AML-193 (cell line): Measurements from ENCODE around the gene LIPA.
A peak's percentile ranks its signal among the peaks of the same experiment; 100 is the strongest.
"Not testable (repeated sequence)": the region's sequence is repeated elsewhere in the genome, so short reads cannot be mapped to it uniquely, and the experiment has no call there.

Source experiments
- DNase-seq, 2 experiments: peaks; one replicate each; lab custom pipeline; 2025; lab: John Stamatoyannopoulos, UW

Gene LIPA

DNA sequence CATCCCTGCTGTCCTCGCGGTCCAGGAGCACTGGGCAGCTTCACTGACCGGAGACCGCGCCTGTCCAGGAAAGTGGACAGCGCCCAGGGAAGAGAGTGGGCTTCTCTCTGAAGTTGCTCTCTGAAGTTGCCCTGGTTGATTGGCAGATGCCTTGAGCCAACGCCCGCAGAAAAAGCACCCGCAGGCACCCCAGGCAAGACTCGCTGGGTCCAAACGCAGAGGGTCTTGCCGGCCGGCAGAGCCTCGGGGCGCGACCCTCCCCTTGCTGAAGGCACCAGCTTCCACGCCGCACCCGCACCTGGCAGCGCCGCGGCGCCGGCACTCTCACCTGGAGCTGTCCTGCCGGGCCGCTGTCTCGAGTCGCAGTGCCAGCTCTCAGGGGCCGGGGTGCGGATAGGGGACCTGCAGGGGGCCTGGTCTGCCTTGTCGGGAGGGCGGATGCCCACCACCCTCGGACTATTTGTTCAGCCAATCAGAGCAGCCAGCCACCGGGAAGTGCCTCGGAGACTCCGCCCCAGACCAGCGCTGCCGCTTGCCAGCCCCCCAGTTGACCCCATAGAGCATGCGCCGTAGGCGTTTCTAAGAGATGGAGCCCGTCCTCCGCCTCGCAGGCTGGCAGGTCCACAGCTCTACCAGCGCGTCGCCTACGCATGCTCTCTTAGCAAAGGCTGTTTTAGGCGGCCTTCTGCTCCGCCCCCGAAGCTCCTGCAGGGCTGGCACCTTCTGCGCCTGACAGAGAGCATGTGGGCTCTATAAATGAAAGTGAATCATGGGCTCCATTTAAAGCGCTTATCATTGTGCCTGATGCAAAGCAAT lies at the start of gene LIPA:
Gene LIPA (minus strand): TSS at position 367 of the 816 bp plus-strand sequence. CDS start 4,127 bp downstream, outside the sequence.
- DNase-seq = peak; percentile 97 to 98

DNA sequence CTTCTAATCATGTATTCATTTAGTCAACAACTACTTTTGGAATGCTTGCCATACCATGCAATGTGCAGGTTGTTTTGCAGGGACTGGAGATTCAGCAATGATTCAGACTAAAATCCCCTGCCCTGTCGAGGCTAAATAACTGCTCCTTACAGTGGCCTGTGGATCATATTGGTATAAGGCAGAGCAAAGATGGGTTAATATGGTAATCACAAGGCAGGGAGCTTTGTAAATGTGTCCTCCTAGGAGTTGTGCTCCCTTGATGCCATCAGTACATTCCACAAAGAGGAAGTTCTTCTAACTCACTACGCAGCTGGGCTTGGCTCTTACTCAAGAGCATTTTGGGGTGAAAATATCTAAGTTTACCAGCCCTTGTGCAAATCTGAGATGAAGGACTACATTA lies 49.7 kb upstream of the LIPA start:
- DNase-seq = peak; percentile 79 to 82

DNA sequence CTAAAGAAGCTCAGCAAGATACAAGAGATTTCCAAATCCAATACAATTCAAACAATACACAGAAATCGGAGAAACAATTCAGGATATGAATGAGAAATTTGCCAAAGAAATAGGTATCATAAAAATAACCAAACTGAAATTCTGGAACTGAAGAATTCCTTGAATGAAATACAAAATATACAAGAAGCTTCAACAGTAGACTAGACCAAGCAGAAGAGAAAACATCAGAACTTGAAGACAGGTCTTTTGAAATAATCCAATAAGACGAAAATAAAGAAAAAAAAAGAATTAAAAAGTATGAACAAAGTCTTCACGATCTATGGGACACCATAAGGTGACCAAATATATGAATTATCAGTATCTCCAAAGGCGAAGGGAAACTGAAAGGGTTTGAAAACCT lies 47.5 kb upstream of the LIPA start:
- no peak for DNase-seq

GRCh38 chr10:89297791-89298190 lies 46.2 kb upstream of the LIPA start:
- DNase-seq = no peak

DNA sequence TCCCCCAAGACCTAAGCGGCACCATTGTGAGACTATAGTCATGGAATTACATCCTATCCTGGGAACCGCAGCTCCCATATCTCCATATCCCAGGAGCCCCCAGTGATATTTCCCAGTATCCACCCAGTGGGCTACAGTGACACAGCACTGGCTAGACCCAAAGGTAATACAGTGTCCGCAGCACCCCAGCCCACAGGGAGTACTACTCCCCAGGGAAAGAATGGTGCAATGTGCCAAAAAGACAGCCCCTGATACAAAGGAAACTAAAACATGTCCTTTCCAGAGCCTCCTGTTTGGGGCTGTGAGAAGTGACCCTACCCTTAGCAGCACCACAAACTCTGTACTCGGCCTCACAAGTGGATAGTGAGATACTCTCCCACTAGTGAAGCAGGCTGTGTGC lies 45.8 kb upstream of the LIPA start:
- DNase-seq = no peak

DNA sequence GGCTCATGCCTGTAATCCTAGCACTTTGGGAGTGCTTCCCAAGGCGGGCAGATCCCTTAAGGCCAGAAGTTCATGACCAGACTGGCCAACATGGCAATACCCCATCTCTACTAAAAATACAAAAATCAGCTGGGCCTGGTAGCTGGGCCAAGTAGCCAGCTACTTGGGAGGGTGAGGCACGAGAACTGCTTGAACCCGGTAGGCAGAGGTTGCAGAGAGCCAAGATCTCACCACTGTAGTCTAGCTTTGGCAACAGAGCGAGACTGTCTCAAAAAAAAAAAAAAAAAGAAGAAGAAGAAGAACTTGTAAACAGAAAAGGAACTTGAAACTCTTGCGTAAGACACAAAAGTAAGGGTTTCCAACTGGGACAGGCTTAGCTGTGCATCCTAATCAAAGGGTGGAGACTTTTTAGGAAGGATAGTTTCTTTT lies 44.7 kb upstream of the LIPA start:
- peak; percentile 72 to 80 for DNase-seq

DNA sequence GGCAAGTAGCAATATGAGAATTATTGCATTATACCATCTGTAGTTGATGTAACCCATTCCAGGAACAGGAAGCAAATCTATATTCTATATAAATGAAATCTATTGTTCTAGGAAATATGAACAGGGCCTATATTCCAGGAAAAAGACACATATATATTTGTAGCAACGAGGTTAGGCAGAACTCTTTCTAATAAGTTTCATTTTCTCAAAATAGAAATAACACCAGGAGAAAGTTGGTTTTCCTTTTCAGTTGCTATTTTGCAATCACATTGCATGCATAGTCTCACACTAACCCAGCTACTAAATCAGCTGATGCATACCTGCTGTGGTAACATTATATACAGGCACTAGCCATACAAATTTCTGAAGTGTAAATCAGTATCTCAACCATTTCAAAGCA lies 44.0 kb upstream of the LIPA start:
- peak; percentile 76 to 82 for DNase-seq

DNA sequence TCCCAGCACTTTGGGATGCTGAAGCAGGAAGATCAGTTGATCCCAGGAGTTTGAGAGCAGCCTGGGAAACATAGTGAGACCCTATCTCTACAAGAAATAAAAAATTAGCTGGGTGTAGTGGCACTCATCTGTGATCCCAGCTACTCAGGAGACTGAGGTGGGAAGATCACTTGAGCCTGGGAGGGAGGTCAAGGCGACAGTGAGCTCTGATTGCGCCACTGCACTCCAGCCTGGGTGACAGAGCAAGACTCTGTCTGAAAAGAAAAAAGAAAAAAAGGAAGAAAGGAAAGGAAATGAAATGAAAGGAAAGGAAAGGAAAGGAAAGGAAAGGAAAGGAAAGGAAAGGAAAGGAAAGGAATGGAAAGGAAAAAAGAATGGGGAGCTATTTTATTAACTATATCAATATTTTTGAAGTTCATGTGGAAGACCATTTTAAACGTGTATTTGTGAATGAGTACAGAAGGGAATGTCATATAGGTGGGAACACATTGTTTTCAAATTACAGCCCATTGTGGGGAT lies 43.2 kb upstream of the LIPA start:
- DNase-seq = no peak

DNA sequence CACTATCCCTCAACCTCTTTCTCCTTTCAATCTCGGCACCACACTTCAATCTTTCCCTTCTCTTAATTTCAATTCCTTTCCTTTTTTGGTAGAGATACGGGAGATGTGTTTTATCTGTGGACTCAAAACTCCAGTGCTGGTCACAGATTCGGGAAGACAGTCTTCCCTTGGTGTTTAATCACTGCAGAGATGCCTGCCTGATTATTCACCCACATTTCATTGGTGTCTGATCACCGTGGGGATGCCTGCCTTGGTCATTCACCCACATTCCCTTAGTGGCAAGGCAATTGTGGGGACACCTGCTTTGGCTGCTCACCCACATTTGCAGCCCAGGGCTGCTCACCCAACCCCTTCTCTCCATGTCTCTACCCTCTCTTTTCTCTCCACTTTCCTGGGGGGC lies 33.7 kb upstream of the LIPA start:
- not testable (repeated sequence) for DNase-seq

- not testable (repeated sequence) for DNase-seq
These were observed 33.1 kb upstream of the LIPA start for GRCh38 chr10:89284711-89285110.

GRCh38 chr10:89283936-89284475 lies 32.4 kb upstream of the LIPA start:
- DNase-seq = no peak

DNA sequence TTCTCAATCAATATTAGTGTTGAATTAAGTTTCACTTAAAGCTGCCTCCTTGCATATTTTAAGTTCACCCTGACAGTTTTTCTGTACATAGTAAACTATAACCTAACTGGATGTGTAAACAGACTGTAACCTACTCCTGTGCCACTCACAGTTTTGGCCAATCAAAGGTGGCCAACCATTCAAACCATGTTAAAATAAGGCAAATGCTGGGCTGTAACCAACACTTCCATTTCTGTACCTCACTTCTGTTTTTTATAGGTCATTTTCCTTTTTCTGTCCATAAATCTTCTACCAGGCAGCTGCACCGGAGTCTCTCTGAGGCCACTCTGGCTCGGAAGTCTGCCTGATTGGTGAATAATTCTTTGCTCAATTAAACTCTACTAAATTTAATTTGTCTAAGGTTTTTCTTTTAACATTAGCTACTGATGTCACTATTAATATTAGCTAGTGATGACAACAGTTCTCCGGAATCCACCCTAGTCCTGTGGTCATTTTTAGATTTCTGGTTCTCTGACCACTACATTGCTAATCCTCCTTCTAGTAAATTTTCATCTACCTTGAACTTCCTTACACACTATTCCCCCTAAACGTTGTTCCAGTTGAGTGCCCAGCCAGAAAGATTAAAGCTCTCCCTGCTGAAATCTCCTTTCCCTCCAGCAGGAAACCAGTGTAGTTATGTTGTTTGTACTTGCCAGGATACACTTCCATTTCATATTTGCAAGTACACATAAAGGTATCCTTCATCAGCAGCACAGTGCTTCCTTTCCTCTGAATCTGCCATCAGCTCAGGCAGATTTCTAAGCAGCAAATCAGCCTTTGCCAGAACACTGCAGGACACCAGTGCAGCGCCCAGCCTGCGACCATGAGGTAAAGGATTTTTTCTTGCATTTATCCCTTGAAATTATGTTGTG lies 31.7 kb upstream of the LIPA start:
- DNase-seq = no peak

GRCh38 chr10:89281606-89282395 lies 30.2 kb upstream of the LIPA start:
- DNase-seq = no peak

DNA sequence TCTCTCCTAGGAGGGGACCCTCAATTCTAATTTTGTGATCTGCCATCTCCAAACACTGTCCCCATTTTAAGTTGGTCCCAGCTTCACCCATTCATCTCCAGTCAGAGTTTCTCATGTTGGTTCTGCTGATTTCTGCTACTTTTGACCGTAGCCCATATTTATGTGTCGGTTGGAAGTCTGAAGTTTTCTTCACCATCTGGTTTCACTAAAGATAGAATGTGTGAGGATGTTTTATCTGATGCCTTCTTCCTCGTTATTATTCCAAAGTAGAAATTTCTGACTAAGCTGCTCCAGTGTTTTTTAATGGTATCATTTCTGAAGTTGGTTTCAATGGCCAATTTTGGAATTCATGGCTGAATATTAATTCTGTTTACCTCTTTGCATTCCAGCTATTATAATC lies 28.9 kb upstream of the LIPA start:
- no peak for DNase-seq

- no peak for DNase-seq
These were observed 27.9 kb upstream of the LIPA start for GRCh38 chr10:89279421-89279869.

GRCh38 chr10:89278900-89279392 lies 27.4 kb upstream of the LIPA start:
- DNase-seq = no peak

GRCh38 chr10:89278034-89278535 lies 26.5 kb upstream of the LIPA start:
- no peak for DNase-seq

GRCh38 chr10:89275383-89275782 lies 23.8 kb upstream of the LIPA start:
- DNase-seq = no peak

DNA sequence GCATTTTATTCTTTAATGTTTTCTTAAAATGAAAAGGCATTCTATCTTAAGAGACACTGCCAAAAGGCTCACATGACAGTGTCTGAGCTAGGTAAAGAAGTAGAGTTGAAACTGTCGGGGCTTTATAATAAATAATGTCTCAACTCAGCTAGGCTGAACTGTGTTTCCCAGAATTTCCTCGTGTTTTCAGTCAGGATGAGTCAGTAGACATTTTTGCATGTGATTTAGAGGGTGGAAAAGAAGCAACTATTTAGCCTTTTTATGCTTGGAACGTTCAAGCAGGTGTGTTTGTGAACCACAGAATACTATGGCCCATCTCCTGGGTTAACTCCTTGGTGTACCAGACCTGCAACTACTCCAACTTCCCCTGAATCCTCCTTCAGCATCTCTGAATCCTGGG lies 23.4 kb upstream of the LIPA start:
- no peak for DNase-seq

DNA sequence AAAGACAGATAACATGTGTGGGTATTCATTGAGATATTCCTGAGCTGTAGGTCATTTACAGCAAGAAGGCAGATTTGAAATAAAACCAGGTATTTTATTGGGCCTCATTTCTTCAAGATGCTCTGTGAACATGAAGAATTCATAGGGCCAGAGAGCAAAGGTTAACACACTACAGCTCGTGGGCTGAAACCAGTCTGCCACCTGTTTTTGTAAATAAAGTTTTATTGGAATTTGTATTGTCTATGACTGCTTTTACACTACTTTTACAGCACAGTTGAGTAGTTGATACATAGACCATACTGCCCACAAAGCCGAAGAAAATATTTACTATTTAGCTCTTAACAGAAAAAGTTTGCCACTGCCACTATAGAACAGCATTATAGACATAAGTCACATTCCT lies 22.1 kb upstream of the LIPA start:
- no peak for DNase-seq

DNA sequence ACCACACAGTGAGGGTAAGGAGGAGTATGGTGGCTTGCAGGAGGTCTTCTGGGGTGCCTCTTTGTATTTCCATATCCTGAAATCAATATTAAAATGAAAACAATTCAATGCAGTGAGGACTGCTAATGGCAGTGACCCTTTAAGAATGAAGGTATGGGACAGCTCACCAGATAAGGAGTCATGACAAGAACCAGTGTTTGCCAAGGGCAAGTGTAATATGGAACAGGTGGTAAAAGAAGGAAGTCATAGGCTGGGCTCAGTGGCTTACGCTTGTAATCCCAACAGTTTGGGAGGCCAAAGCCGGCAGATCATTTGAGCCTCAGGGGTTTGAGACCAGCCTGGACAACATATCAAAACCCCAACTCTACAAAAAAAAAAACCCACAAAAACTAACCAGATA lies 20.0 kb upstream of the LIPA start:
- DNase-seq = no peak
